Measurements from ENCODE around the gene ELOVL4. TPM values are rescaled to one million over a fixed set of nuclear protein-coding genes. Genes with fewer than 3 reads are reported as not detected.

Gene ELOVL4
- total and polyA plus RNA-seq, 2 of the 4 experiments (the other 2 are of a cell fraction): 2.2 to 2.3 TPM

DNA sequence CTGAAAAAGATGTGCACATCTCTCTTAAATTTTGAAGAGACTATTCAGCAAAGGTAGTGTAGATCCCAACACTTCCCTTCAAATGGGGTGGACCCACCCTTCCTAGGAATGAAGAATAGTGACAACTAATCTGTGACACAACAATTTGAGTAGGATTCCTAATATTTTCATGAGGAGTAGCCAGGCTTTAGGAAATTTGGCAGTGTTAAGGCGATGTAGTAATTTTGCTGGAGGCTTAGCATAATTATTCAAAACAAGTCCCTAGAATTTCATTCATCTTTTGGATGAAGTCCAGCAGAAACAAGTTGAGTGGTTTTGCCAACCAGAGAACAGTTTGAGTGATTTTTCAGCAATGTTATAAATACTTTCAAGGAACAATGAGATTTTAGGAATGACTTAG is 52.4 kb downstream of the ELOVL4 start:
- intact Hi-C loops (cut with micrococcal nuclease): no loop called here

More for the DNA sequence above, 52.4 kb downstream of the ELOVL4 start:
- H3K23ac ChIP-seq (ENCODE audit: low read depth, low read length): no peak overlapping the region
- no peak overlapping the region for H4K91ac ChIP-seq (ENCODE audit: insufficient read depth, low read depth, low read length)
- no peak overlapping the region for H2BK5ac ChIP-seq (ENCODE audit: low read depth, low read length, poor library complexity, severe bottlenecking)
- no peak overlapping the region for H3K14ac ChIP-seq (replicated peaks; ENCODE audit: low read depth, low read length)
- no peak overlapping the region for H3K4ac ChIP-seq (ENCODE audit: low read depth, low read length)
- H2AK5ac ChIP-seq (ENCODE audit: low read depth, low read length): no peak overlapping the region
- no CpG with 5 or more reads among the region's 1 CpG for WGBS, 2 experiments (ENCODE audit: extremely low coverage in 2 of 2, insufficient read length in 1 of 2)
- no peak overlapping the region for H4K5ac ChIP-seq (ENCODE audit: low read depth, low read length)
- H4K20me1 ChIP-seq (ENCODE audit: insufficient read depth, low read length): no peaks in the 10 kb centered on the region
- in situ Hi-C loops (cut with MboI; ENCODE audit: low sequenced_read_pairs) (no loop called here), dilution Hi-C loops (cut with HindIII; ENCODE audit: low sequenced_read_pairs, unreplicated experiment) (no loop called here)
- CTCF ChIA-PET: no interaction called here
- H3K4me3 ChIP-seq (ENCODE audit: insufficient read depth, low read depth, low read length): no peak overlapping the region
- no peak overlapping the region for H3K18ac ChIP-seq (ENCODE audit: low read depth, low read length)
- ATAC-seq (ENCODE audit: low read depth) (no peak), DNase-seq (no peak)
- H2BK20ac ChIP-seq (ENCODE audit: low read depth, low read length): no peak overlapping the region
- no peak overlapping the region for H2BK15ac ChIP-seq (ENCODE audit: low read depth, low read length)
- H3K9ac ChIP-seq (ENCODE audit: low read depth, low read length): no peak overlapping the region
- H3K79me1 ChIP-seq (ENCODE audit: low read depth in 1 of 2, low read length in 2 of 2): no peaks in the 10 kb centered on the region
- H2AK9ac ChIP-seq (replicated peaks; ENCODE audit: low read depth, low read length, poor library complexity): no peak overlapping the region
- H3K9me3 ChIP-seq (ENCODE audit: control insufficient read depth, insufficient read depth, low read length): no peaks in the 10 kb centered on the region
- no peak overlapping the region for H2AFZ ChIP-seq (replicated peaks; ENCODE audit: low read length, poor library complexity)
- H3K4me1 ChIP-seq (ENCODE audit: control insufficient read depth, insufficient read depth, low read length): no peaks in the 10 kb centered on the region
- no peak overlapping the region for H3K27ac ChIP-seq (ENCODE audit: insufficient read depth, low read length)
- H3K36me3 ChIP-seq (ENCODE audit: control insufficient read depth, insufficient read depth, low read length): no peaks in the 10 kb centered on the region
- H3K9me1 ChIP-seq (ENCODE audit: insufficient read depth, low read length): no peaks in the 10 kb centered on the region
- H4K8ac ChIP-seq (ENCODE audit: low read depth in 2 of 2, low read length in 2 of 2): no peak overlapping the region
- no peak overlapping the region for H3K56ac ChIP-seq (ENCODE audit: extremely low read depth, insufficient read depth, low read length)
- no peak overlapping the region for H2BK120ac ChIP-seq (ENCODE audit: low read depth, low read length)
- BruUV-seq (replicated peaks): no TSS peak
- no peaks in the 10 kb centered on the region for H3K27me3 ChIP-seq (ENCODE audit: control insufficient read depth, insufficient read depth, low read length)
- POLR2A ChIA-PET (ENCODE audit: unreplicated experiment): no interaction called here
- no peak for TF ChIP-seq RAD21 (IDR thresholded peaks at IDR 0.05; ENCODE audit: low read length)
- TF ChIP-seq CHD1 (IDR thresholded peaks at IDR 0.05; ENCODE audit: low read depth, low read length): no peak
- TF ChIP-seq, protein P1, sequence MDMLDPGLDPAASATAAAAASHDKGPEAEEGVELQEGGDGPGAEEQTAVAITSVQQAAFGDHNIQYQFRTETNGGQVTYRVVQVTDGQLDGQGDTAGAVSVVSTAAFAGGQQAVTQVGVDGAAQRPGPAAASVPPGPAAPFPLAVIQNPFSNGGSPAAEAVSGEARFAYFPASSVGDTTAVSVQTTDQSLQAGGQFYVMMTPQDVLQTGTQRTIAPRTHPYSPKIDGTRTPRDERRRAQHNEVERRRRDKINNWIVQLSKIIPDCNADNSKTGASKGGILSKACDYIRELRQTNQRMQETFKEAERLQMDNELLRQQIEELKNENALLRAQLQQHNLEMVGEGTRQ (IDR thresholded peaks at IDR 0.05; ENCODE audit: low read depth, low read length): no peak
- TF ChIP-seq MAFK (IDR thresholded peaks at IDR 0.05; ENCODE audit: low read depth, low read length): no peak
- TF ChIP-seq, protein P2, sequence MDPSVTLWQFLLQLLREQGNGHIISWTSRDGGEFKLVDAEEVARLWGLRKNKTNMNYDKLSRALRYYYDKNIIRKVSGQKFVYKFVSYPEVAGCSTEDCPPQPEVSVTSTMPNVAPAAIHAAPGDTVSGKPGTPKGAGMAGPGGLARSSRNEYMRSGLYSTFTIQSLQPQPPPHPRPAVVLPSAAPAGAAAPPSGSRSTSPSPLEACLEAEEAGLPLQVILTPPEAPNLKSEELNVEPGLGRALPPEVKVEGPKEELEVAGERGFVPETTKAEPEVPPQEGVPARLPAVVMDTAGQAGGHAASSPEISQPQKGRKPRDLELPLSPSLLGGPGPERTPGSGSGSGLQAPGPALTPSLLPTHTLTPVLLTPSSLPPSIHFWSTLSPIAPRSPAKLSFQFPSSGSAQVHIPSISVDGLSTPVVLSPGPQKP (IDR thresholded peaks at IDR 0.05; ENCODE audit: borderline replicate concordance, low read depth, low read length): no peak
- TF ChIP-seq, protein P3, sequence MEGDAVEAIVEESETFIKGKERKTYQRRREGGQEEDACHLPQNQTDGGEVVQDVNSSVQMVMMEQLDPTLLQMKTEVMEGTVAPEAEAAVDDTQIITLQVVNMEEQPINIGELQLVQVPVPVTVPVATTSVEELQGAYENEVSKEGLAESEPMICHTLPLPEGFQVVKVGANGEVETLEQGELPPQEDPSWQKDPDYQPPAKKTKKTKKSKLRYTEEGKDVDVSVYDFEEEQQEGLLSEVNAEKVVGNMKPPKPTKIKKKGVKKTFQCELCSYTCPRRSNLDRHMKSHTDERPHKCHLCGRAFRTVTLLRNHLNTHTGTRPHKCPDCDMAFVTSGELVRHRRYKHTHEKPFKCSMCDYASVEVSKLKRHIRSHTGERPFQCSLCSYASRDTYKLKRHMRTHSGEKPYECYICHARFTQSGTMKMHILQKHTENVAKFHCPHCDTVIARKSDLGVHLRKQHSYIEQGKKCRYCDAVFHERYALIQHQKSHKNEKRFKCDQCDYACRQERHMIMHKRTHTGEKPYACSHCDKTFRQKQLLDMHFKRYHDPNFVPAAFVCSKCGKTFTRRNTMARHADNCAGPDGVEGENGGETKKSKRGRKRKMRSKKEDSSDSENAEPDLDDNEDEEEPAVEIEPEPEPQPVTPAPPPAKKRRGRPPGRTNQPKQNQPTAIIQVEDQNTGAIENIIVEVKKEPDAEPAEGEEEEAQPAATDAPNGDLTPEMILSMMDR (conservative IDR thresholded peaks at IDR 0.05; ENCODE audit: low read depth, low read length): no peak
- no peak for TF ChIP-seq POLR2A (IDR thresholded peaks at IDR 0.05; ENCODE audit: low read depth, low read length)
- no peak overlapping the region for H3K4me2 ChIP-seq (ENCODE audit: low read depth, low read length)

All from IMR-90 (cell line).